IMR-90 (cell line): ENCODE data around the gene RSRC1. TPM values are rescaled to one million over a fixed set of nuclear protein-coding genes. Genes with fewer than 3 reads are reported as not detected.

Experiments
- ATAC-seq: fragments of 200-7000 bp; cut with Tn5 transposase; 2 replicates; pipeline ENCODE4 v1.9.1; 2020; ENCODE audit warnings: low read depth, mild to moderate bottlenecking, moderate library complexity
- BruUV-seq: library from RNA; stranded (reverse); fragments of 400-500 nt; replicated peaks from 2 replicates; lab custom pipeline; 2021; lab: Mats Ljungman, UMichigan
- CTCF ChIA-PET: fragments of 300-600 bp; formaldehyde crosslinking; extraction: SDS; loops from one replicate; lab custom pipeline; 2021; ENCODE audit warnings: antibody characterized with exemption; lab: Yijun Ruan, JAX
- POLR2A ChIA-PET: fragments of 300-600 bp; sonication (Branson Sonifier 250); formaldehyde crosslinking; loops from one replicate; lab custom pipeline; 2022; ENCODE audit warnings: antibody characterized with exemption; ENCODE audit not compliant: unreplicated experiment; lab: Charles Lee
- DNase-seq: peaks from one replicate; pipeline ENCODE4 v3.0.0; 2013
- H2AFZ ChIP-seq: replicated peaks from 2 replicates; pipeline ENCODE3; 2013; ENCODE audit warnings: low read length, mild to moderate bottlenecking; ENCODE audit not compliant: poor library complexity
- H2AK5ac ChIP-seq: 2 replicates; pipeline ENCODE4 v1.6.1; 2013; ENCODE audit warnings: low read depth, low read length, inconsistent platforms
- H2AK9ac ChIP-seq: replicated peaks from 2 replicates; pipeline ENCODE3; 2013; ENCODE audit warnings: mild to moderate bottlenecking, low read depth, low read length, moderate library complexity; ENCODE audit not compliant: poor library complexity
- H2BK120ac ChIP-seq: 2 replicates; pipeline ENCODE4 v1.6.1; 2013; ENCODE audit warnings: low read depth, low read length, inconsistent platforms
- H2BK15ac ChIP-seq: 3 replicates; pipeline ENCODE4 v1.6.1; 2013; ENCODE audit warnings: low read depth, low read length, inconsistent platforms
- H2BK20ac ChIP-seq: 2 replicates; pipeline ENCODE4 v1.6.1; 2013; ENCODE audit warnings: low read depth, mild to moderate bottlenecking, inconsistent platforms, low read length, moderate library complexity
- H2BK5ac ChIP-seq: 2 replicates; pipeline ENCODE4 v1.6.1; 2013; ENCODE audit warnings: mild to moderate bottlenecking, low read depth, low read length, inconsistent platforms; ENCODE audit not compliant: poor library complexity, severe bottlenecking
- H3K14ac ChIP-seq: replicated peaks from 2 replicates; pipeline ENCODE4 v1.6.1; 2013; ENCODE audit warnings: low read depth, low read length, inconsistent platforms
- H3K18ac ChIP-seq: 2 replicates; pipeline ENCODE4 v1.6.1; 2013; ENCODE audit warnings: low read depth, low read length, control low read depth
- H3K23ac ChIP-seq: 2 replicates; pipeline ENCODE4 v1.6.1; 2013; ENCODE audit warnings: low read depth, low read length, inconsistent platforms
- H3K27ac ChIP-seq: 2 replicates; pipeline ENCODE4 v1.5.1; 2013; ENCODE audit warnings: mild to moderate bottlenecking, control low read depth, low read length; ENCODE audit not compliant: insufficient read depth
- H3K27me3 ChIP-seq: 2 replicates; pipeline ENCODE4 v1.6.1; 2013; ENCODE audit warnings: low read length; ENCODE audit not compliant: control insufficient read depth, insufficient read depth
- H3K36me3 ChIP-seq: 2 replicates; pipeline ENCODE4 v1.6.1; 2013; ENCODE audit warnings: low read length, mixed read lengths; ENCODE audit not compliant: control insufficient read depth, insufficient read depth
- H3K4ac ChIP-seq: 2 replicates; pipeline ENCODE4 v1.6.1; 2013; ENCODE audit warnings: low read depth, low read length, inconsistent platforms
- H3K4me1 ChIP-seq: 2 replicates; pipeline ENCODE4 v1.6.1; 2013; ENCODE audit warnings: low read length, mixed read lengths; ENCODE audit not compliant: control insufficient read depth, insufficient read depth
- H3K4me2 ChIP-seq: 2 replicates; pipeline ENCODE4 v1.6.1; 2013; ENCODE audit warnings: low read depth, mild to moderate bottlenecking, control low read depth, low read length, moderate library complexity
- H3K4me3 ChIP-seq: 2 replicates; pipeline ENCODE4 v1.5.1; 2013; ENCODE audit warnings: low read depth, mild to moderate bottlenecking, control low read depth, low read length, moderate library complexity; ENCODE audit not compliant: insufficient read depth
- H3K56ac ChIP-seq: 2 replicates; pipeline ENCODE4 v1.6.1; 2013; ENCODE audit warnings: low read length, inconsistent platforms; ENCODE audit not compliant: insufficient read depth; ENCODE audit errors: extremely low read depth
- H3K79me1 ChIP-seq, 2 experiments: 2 replicates each; pipeline ENCODE4 v1.6.1; 2013; ENCODE audit warnings: low read length in 2 of 2, inconsistent platforms in 1 of 2, low read depth in 1 of 2
- H3K9ac ChIP-seq: 2 replicates; pipeline ENCODE4 v1.6.1; 2013; ENCODE audit warnings: low read depth, low read length, control low read depth
- H3K9me1 ChIP-seq: 2 replicates; pipeline ENCODE4 v1.6.1; 2013; ENCODE audit warnings: low read length, inconsistent platforms; ENCODE audit not compliant: insufficient read depth
- H3K9me3 ChIP-seq: 2 replicates; pipeline ENCODE4 v1.6.1; 2013; ENCODE audit warnings: low read length; ENCODE audit not compliant: control insufficient read depth, insufficient read depth
- H4K20me1 ChIP-seq: 2 replicates; pipeline ENCODE4 v1.6.1; 2013; ENCODE audit warnings: low read length, inconsistent platforms; ENCODE audit not compliant: insufficient read depth
- H4K5ac ChIP-seq: 2 replicates; pipeline ENCODE4 v1.6.1; 2013; ENCODE audit warnings: mild to moderate bottlenecking, low read depth, low read length, control low read depth
- H4K8ac ChIP-seq, 2 experiments: 2 replicates each; pipeline ENCODE4 v1.6.1; 2013; ENCODE audit warnings: low read depth in 2 of 2, low read length in 2 of 2, control low read depth in 1 of 2, inconsistent platforms in 1 of 2
- H4K91ac ChIP-seq: 2 replicates; pipeline ENCODE4 v1.6.1; 2013; ENCODE audit warnings: low read depth, low read length, inconsistent platforms; ENCODE audit not compliant: insufficient read depth
- BHLHE40 ChIP-seq: fragments of 150-350 bp; IDR thresholded peaks from 2 replicates; pipeline ENCODE4 v1.6.1; 2016; ENCODE audit warnings: mild to moderate bottlenecking, low read depth, low read length
- CTCF ChIP-seq: conservative IDR thresholded peaks from 2 replicates; pipeline ENCODE4 v1.5.1; 2012; ENCODE audit warnings: mild to moderate bottlenecking, low read depth, low read length, improper control_type of control experiment
- ELK1 ChIP-seq: fragments of 150-350 bp; IDR thresholded peaks from 2 replicates; pipeline ENCODE4 v1.6.1; 2016; ENCODE audit warnings: low read depth, mild to moderate bottlenecking, low read length, moderate library complexity, borderline replicate concordance
- FOS ChIP-seq: fragments of 150-350 bp; IDR thresholded peaks from 2 replicates; pipeline ENCODE4 v1.6.1; 2016; ENCODE audit warnings: low read depth, low read length
- MAZ ChIP-seq: IDR thresholded peaks from 2 replicates; pipeline ENCODE4 v1.6.1; 2012; ENCODE audit warnings: low read depth, mild to moderate bottlenecking, low read length, improper control_type of control experiment, moderate library complexity, borderline replicate concordance
- NFE2L2 ChIP-seq: fragments of 150-350 bp; IDR thresholded peaks from 2 replicates; pipeline ENCODE4 v1.6.1; 2016; ENCODE audit warnings: low read depth, mild to moderate bottlenecking, low read length
- POLR2A ChIP-seq: IDR thresholded peaks from 2 replicates; pipeline ENCODE4 v1.6.1; 2012; ENCODE audit warnings: mild to moderate bottlenecking, low read depth, low read length
- RAD21 ChIP-seq: IDR thresholded peaks from 2 replicates; pipeline ENCODE4 v1.6.1; 2012; ENCODE audit warnings: low read length, improper control_type of control experiment
- WGBS, 2 experiments: methylation state at CpG; one replicate each; pipeline versions ENCODE4 v1.1.5 to v1.1.7; 2013; ENCODE audit warnings: missing lambda C conversion rate in 2 of 2; ENCODE audit not compliant: insufficient read length in 1 of 2; ENCODE audit errors: extremely low coverage in 2 of 2; 5-methylcytosine and 5-hydroxymethylcytosine counted together
- dilution Hi-C: fragments of 300-500 bp; cut with HindIII; formaldehyde crosslinking; loops from one replicate; pipeline ENCODE4 v1.14.3; 2018; ENCODE audit warnings: low sequenced_read_pairs; ENCODE audit not compliant: unreplicated experiment
- in situ Hi-C: fragments of 300-500 bp; cut with MboI; formaldehyde crosslinking; loops from 3 replicates; pipeline ENCODE4 v1.14.3; 2019; ENCODE audit warnings: low sequenced_read_pairs, inconsistent platforms, mixed read lengths
- intact Hi-C: fragments of 100-400 bp; cut with micrococcal nuclease; formaldehyde crosslinking; loops from 2 replicates; pipeline ENCODE4 v1.10.0; 2022
- polyA plus RNA-seq, 3 experiments: library from polyadenylated mRNA; depleted of rRNA; stranded (reverse); fragments of >200 nt; gene quantifications; 2 replicates each; pipeline ENCODE4 v1.2.3, GENCODE V29; 2012; ENCODE audit warnings: low replicate concordance in 1 of 3
- total RNA-seq: library from RNA; depleted of rRNA; stranded (reverse); fragments of >200 nt; gene quantifications from 2 replicates; pipeline ENCODE4 v1.2.3, GENCODE V29; 2012

Gene RSRC1
- total and polyA plus RNA-seq, 2 of the 4 experiments (the other 2 are of a cell fraction) = 3.8 to 41.8 TPM

- H2AFZ ChIP-seq = no peak overlapping the region
- H3K23ac ChIP-seq = no peak overlapping the region
- H4K5ac ChIP-seq = no peak overlapping the region
- H3K27me3 ChIP-seq = peaks cover 70% of the 10 kb centered on the region
- H4K91ac ChIP-seq = no peak overlapping the region
- no peak overlapping the region for H2AK9ac ChIP-seq
- POLR2A ChIA-PET = no interaction called here
- H3K9ac ChIP-seq = no peak overlapping the region
- H4K8ac ChIP-seq = no peak overlapping the region
- no peaks in the 10 kb centered on the region for H3K36me3 ChIP-seq
- peaks cover 8% of the 10 kb centered on the region; the same call in 1 of the 2 replicates for H3K9me3 ChIP-seq
- DNase-seq (no peak), ATAC-seq (no peak)
- H2BK20ac ChIP-seq = no peak overlapping the region
- 43% methylated on average over 7 of the region's 19 CpGs; no CpG with 5 or more reads in 1 of the 2 experiments for WGBS, 2 experiments
- no peak overlapping the region for H2AK5ac ChIP-seq
- BruUV-seq = no TSS peak
- dilution Hi-C loops (no loop called here), in situ Hi-C loops (loop anchor here (25.0 kb wide), 1 partner anchor 683 kb away; no protein-coding TSS in a partner anchor), intact Hi-C loops (loop anchor here (1.0 to 10.0 kb wide), 2 partner anchors 486 to 541 kb away; partner anchors contain the start of gene GFM1)
- no peak overlapping the region for H3K56ac ChIP-seq
- no peak overlapping the region for H3K27ac ChIP-seq
- peaks cover 5% of the 10 kb centered on the region; the same call in 1 of the 2 replicates for H4K20me1 ChIP-seq
- no peak overlapping the region for H3K4ac ChIP-seq
- H2BK5ac ChIP-seq = no peak overlapping the region
- H3K4me3 ChIP-seq = no peak overlapping the region
- no peak overlapping the region for H3K14ac ChIP-seq
- H3K79me1 ChIP-seq = no peaks in the 10 kb centered on the region
- no peak overlapping the region for H3K18ac ChIP-seq
- H3K4me2 ChIP-seq = no peak overlapping the region
- CTCF ChIA-PET = no interaction called here
- H3K4me1 ChIP-seq = peaks cover 2% of the 10 kb centered on the region; the same call in 1 of the 2 replicates
- H2BK15ac ChIP-seq = no peak overlapping the region
- TF ChIP-seq FOS (no peak), ELK1 (no peak), MAZ (no peak), POLR2A (no peak), BHLHE40 (no peak), NFE2L2 (no peak), CTCF (no peak), RAD21 (no peak)
- no peak overlapping the region for H2BK120ac ChIP-seq
- no peaks in the 10 kb centered on the region for H3K9me1 ChIP-seq
Measured at GRCh38 chr3:158103887-158104327, 6.0 kb upstream of the RSRC1 start.
